HAP-1 (cell line): ENCODE data around the gene USB1.

Experiments used
- DNase-seq, 2 experiments: peaks; one replicate each; pipeline ENCODE4 v3.0.0-alpha.2; 2016 to 2020; ENCODE audit warnings: low spot score in 2 of 2
- H3K27me3 ChIP-seq: fragments of 250-450 bp; sonication (Bioruptor Pico); 2 replicates; pipeline ENCODE4 v1.5.1; 2020; ENCODE audit warnings: low read depth, mild to moderate bottlenecking, moderate library complexity
- H3K36me3 ChIP-seq: fragments of 250-450 bp; sonication (Bioruptor Pico); replicated peaks from 2 replicates; pipeline ENCODE4 v1.5.1; 2020; ENCODE audit warnings: mild to moderate bottlenecking
- H3K4me1 ChIP-seq: fragments of 250-450 bp; sonication (Bioruptor Pico); 2 replicates; pipeline ENCODE4 v1.5.1; 2020; ENCODE audit warnings: mild to moderate bottlenecking
- H3K4me3 ChIP-seq: fragments of 250-450 bp; sonication (Bioruptor Pico); 2 replicates; pipeline ENCODE4 v1.5.1; 2020; ENCODE audit warnings: mild to moderate bottlenecking, moderate library complexity
- H3K9me3 ChIP-seq: fragments of 250-450 bp; sonication (Bioruptor Pico); 2 replicates; pipeline ENCODE4 v1.5.1; 2020; ENCODE audit warnings: mild to moderate bottlenecking, moderate library complexity
- in situ Hi-C: fragments of 300-500 bp; cut with MboI; formaldehyde crosslinking; loops from 3 replicates; pipeline ENCODE4 v1.14.3; 2020; ENCODE audit warnings: low sequenced_read_pairs, inconsistent platforms, mixed read lengths

USB1 gene

GRCh38 chr16:58051821-58052603, 50.8 kb downstream of the USB1 start:
- Histone ChIP-seq H3K27me3 (no peaks in the 10 kb centered on the region), H3K36me3 (no peaks in the 10 kb centered on the region), H3K4me1 (no peaks in the 10 kb centered on the region), H3K4me3 (no peak overlapping the region), H3K9me3 (no peaks in the 10 kb centered on the region)
- in situ Hi-C loops = no loop called here
- no peak for DNase-seq

DNA sequence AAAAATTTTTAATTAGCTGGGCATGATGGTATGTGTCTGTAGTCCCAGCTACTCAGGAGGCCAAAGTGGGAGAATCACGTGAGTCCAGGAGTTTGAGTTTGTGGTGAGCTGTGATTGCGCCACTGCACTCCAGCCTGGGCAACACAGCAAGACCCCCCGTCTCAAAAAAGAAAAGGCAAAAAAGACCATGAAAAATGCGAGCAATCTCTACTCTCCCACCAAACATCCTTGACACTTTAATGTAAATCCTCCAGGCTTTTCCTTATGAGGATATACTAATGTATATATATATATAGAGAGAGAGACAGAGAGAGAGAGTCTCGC, 52.4 kb downstream of the USB1 start:
- Histone ChIP-seq H3K4me1 (no peaks in the 10 kb centered on the region), H3K4me3 (no peak overlapping the region), H3K27me3 (no peaks in the 10 kb centered on the region), H3K9me3 (no peaks in the 10 kb centered on the region), H3K36me3 (no peaks in the 10 kb centered on the region)
- no peak for DNase-seq
- in situ Hi-C loops = no loop called here

GRCh38 chr16:58054289-58054688, 53.1 kb downstream of the USB1 start:
- Histone ChIP-seq H3K27me3 (no peaks in the 10 kb centered on the region), H3K4me1 (no peaks in the 10 kb centered on the region), H3K4me3 (no peak overlapping the region), H3K9me3 (no peaks in the 10 kb centered on the region), H3K36me3 (no peaks in the 10 kb centered on the region)
- in situ Hi-C loops = no loop called here
- no peak for DNase-seq

GRCh38 chr16:58056580-58056979, 55.4 kb downstream of the USB1 start:
- Histone ChIP-seq H3K27me3 (no peaks in the 10 kb centered on the region), H3K36me3 (no peaks in the 10 kb centered on the region), H3K4me3 (no peak overlapping the region), H3K4me1 (no peaks in the 10 kb centered on the region), H3K9me3 (no peaks in the 10 kb centered on the region)
- DNase-seq = no peak
- in situ Hi-C loops = no loop called here

GRCh38 chr16:58057121-58057520, 55.9 kb downstream of the USB1 start:
- H3K27me3 ChIP-seq = no peaks in the 10 kb centered on the region
- no peaks in the 10 kb centered on the region for H3K9me3 ChIP-seq
- DNase-seq = no peak
- H3K4me3 ChIP-seq = no peak overlapping the region
- H3K36me3 ChIP-seq = no peaks in the 10 kb centered on the region
- in situ Hi-C loops = no loop called here
- no peaks in the 10 kb centered on the region for H3K4me1 ChIP-seq

GRCh38 chr16:58057784-58058183, 56.6 kb downstream of the USB1 start:
- no peak for DNase-seq

GRCh38 chr16:58062821-58063220, 61.6 kb downstream of the USB1 start:
- DNase-seq = no peak
- Histone ChIP-seq H3K27me3 (no peaks in the 10 kb centered on the region), H3K4me3 (no peak overlapping the region), H3K4me1 (no peaks in the 10 kb centered on the region), H3K9me3 (no peaks in the 10 kb centered on the region), H3K36me3 (no peaks in the 10 kb centered on the region)
- in situ Hi-C loops = no loop called here

More at GRCh38 chr16:58057784-58058183, 56.6 kb downstream of the USB1 start:
- H3K4me1 ChIP-seq = no peaks in the 10 kb centered on the region
- no peaks in the 10 kb centered on the region for H3K9me3 ChIP-seq
- no peak overlapping the region for H3K4me3 ChIP-seq
- in situ Hi-C loops = no loop called here
- no peaks in the 10 kb centered on the region for H3K36me3 ChIP-seq
- H3K27me3 ChIP-seq = no peaks in the 10 kb centered on the region

- H3K36me3 ChIP-seq = no peaks in the 10 kb centered on the region
- H3K4me1 ChIP-seq = no peaks in the 10 kb centered on the region
- H3K27me3 ChIP-seq = no peaks in the 10 kb centered on the region
- no peak overlapping the region for H3K4me3 ChIP-seq
- DNase-seq = no peak
- H3K9me3 ChIP-seq = no peaks in the 10 kb centered on the region
- in situ Hi-C loops = no loop called here
Observed at GRCh38 chr16:58063377-58064076, 62.3 kb downstream of the USB1 start.

DNA sequence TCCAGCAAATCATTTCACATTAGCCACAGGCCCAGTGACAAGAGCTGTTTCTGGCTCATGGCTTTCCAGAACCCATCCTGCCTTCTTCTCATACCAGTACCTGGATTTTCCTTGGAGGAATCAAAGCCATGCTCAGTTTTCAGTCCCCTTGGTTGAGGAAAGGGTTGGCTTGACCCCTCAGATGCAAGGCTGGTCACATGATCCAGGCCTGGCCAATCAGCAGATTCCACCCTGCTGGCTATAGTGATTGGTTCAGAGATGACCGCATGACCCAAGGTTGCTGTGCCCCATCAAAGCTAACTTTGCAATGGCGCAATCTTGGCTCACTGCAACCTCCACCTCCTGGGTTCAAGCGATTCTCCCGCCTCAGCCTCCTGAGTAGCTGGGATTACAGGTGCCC, 69.4 kb downstream of the USB1 start:
- Histone ChIP-seq H3K4me3 (no peak overlapping the region), H3K27me3 (no peaks in the 10 kb centered on the region)

More for the DNA sequence above, 69.4 kb downstream of the USB1 start:
- no peaks in the 10 kb centered on the region for H3K36me3 ChIP-seq
- H3K4me1 ChIP-seq = no peaks in the 10 kb centered on the region
- in situ Hi-C loops = no loop called here
- no peaks in the 10 kb centered on the region for H3K9me3 ChIP-seq
- no peak for DNase-seq
